HG03025 (cell line): ENCODE measurements around the gene CDC42.
A peak's percentile ranks its signal among the peaks of the same experiment; 100 is the strongest.
"Not testable (repeated sequence)": the region's sequence is repeated elsewhere in the genome, so short reads cannot be mapped to it uniquely, and the experiment has no call there.

Source experiments
- ATAC-seq: cut with Tn5 transposase; IDR thresholded peaks from one replicate; pipeline ENCODE4 v1.9.1; 2021; ENCODE audit warnings: mild to moderate bottlenecking, moderate library complexity; ENCODE audit not compliant: unreplicated experiment, low FRiP score

The CDC42 gene

DNA sequence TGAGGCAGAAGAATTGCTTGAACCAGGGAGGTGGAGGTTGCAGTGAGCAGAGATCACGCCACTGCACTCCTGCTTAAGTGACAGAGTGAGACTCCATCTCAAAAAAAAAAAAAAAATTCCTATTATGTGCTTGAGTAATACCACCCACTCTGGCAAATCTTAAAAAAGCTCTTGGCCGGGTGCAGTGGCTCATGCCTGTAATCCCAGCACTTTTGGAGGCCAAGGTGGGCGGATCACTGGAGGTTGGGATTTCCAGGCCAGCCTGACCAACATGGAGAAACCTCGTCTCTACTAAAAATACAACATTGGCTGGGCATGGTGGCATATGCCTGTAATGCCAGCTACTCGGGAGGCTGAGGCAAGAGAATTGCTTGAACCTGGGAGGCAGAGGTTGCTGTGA lies 17.7 kb upstream of the CDC42 start:
- not testable (repeated sequence) for ATAC-seq

DNA sequence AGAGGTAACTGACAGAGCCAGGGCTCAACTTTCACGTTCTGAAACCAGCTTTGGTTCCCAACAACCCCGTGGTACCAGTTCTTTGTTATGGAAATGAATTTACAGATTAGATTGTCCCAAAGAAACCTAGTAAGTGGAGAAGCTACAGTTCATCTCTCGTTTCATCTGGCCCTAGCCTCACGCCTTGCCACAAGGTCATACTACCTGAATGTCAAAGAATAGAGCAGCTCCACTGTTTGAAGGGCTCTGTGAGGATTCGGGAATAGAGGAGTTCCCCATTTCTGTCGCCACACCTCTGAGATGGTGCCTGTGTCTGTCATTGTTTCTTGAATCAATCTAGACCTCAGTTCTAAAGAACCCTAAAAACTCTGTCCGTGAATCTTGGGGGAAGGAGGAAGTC lies 15.0 kb upstream of the CDC42 start:
- ATAC-seq, result no peak

DNA sequence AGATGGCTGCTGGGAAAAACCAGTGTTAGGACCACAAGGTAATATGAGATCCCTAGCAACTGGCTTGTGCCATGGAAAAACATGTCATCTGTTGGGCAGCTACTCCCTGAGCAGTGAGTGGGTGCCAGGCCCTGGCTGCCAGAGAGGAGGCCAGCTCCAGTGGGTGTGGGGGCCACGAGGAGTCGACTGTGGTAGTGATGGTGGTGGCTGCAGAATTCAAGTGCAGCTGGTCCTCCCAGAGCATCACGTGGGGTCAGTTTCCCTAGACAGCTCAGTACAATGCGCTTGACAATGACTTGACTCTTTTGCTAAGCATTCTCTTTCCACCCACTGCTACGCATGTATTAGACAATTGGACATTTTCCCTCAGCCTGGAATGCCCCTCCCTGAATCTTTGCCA lies 14.5 kb upstream of the CDC42 start:
- no peak for ATAC-seq

DNA sequence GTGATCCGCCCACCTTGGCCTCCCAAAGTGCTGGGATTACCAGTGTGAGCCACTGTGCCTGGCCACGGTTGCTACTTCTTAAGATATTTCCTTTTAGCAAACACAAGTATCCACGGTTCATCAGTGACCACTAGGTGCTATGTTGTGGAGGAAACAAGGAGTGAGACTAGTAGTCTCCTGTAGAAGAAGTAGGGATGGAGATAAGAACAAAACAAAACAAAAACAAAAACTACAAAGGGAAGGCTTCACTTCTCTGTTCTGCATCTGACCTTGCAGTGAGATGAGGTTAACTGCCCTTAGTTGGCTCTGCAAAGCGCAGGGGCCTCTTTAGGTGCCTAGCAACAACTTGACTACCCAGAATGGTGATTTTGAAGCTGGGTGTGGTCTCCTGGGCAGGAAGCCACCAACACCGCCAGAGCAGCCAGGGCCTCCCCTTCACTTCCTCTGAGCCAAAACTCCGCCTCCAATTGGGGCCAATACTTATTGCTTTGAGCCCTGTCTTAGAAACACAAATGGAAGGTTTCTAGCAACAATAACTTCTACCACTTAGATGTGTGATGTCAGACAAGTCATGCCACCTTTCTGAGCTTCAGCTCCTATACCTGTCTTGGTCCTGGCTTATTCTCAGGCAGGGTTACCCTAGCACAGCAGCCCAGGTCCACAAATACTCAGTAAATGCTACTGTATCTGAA lies 12.8 kb upstream of the CDC42 start:
- ATAC-seq, result peak; percentile 81

DNA sequence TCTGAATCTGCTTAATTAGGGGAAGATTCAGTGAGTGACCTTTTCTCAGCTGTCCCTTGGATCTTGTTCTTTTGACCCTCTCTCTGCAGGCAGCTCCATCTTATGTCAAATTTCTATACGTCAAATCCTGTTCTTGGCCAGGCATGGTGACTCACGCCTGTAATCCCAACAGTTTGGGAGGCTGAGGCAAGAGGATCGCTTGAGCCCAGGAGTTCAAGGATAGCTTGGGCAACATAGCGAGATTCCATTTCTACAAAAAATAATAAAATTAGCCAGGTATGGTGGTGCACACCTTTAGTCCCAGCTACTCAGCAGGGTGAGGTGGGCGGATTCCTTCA lies 12.3 kb upstream of the CDC42 start:
- no peak for ATAC-seq

DNA sequence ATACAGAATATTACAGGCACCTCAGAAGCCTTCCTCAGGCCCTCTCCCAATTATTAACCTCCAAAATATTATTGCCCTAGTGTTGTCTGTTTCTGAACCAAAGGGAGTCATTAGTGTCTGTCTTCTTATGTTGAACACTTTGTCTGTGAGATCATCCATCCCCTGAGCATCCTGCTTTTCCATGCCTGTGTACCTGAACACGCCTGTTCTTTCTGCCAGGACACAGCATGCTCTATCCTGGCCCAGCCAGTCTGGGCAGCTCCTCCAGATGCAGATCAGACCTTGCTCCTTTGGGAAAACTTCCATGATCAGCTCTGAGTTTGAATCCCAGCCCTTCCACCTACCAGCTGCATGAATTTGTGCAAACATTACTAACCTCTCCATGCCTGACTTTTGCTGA lies 11.0 kb upstream of the CDC42 start:
- no peak for ATAC-seq

DNA sequence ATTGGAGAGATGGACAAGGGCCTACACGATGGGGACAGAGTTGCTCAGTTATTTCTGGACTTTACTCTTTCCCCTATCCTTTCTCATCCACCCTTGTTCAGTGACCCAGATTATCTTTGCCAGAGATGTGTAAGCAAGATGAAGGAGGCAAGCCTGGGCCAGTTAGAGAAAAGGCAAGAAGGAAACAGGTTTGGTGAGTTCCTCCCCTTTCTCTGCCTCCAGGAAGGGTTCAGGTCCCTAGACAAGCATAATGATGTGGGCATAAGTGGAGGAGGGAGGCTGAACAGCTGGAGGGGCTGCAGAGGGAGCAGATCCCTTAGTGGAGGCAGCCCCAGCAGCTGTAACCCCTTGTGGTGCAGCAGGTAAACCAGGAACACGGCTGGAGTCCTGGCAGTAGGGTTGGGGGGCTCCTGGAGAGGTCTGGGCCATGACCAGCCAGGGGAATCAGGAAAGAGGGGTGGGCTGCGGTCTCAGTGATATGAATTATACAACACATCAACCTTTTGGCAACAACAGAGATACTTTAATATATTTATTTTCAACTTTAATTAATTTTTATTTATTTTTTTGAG lies 9.2 kb upstream of the CDC42 start:
- ATAC-seq, result no peak

DNA sequence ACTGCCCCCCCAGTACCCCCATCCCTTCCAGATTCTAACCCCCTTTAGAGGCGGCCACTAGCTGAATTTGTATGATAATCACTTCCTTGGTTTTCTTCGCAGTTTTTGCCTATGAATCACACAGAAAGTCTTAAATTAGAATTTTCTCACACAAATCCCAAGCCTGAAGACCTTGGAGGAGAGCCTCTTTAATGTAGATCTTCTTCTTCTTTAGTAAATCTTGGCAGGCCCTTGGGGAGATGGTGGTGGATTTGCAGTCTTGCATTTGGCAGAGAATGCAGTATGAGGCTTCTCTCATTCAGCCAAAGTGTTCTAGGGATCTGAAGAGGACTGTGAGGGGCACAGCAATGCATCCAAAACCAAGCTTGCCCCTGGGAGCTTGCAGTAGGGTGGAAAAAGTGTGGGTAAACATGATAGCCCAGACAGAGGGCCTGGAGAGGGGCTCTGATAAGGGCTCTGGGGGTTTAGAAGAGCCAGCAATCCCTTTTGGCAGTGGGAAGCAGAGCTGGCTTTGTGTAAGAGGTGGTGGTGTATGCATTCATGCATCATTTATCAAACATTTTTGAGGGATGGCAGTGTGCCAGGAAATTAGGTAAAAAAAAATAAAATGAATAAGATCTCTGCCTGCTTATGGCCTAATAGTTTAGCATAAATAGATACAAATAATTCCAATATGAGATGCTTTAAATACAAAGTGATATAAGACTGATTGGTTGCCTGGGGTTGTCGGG lies 7.7 kb upstream of the CDC42 start:
- ATAC-seq, result no peak

DNA sequence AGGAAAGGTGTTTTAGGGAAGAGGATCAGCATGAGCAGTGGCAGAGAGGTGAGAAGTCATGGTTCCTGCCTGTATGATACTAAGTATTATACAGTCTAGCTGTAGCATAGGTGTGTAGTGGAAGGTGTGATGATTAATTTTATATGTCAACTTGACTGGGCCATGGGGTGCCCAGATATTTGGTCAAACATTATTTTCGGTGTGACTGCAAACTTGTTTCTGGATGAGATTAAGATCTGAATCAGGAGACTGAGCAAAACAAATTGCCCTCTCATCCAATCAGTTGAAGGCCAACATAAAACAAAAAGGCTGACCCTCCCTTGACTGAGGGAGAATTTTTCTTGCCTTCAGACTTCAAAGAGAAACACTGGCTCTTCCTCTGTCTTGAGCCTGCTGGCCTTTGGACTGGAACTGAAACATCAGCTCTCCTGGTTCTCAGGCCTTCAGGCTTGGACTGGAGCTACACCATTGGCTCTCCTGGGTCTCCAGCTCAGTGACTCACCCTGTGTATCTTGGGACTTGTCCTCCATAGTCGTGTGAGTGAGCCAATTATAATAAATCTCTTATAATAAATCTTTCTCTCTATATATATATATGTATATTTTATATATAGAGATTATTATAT lies 6.8 kb upstream of the CDC42 start:
- no peak for ATAC-seq

DNA sequence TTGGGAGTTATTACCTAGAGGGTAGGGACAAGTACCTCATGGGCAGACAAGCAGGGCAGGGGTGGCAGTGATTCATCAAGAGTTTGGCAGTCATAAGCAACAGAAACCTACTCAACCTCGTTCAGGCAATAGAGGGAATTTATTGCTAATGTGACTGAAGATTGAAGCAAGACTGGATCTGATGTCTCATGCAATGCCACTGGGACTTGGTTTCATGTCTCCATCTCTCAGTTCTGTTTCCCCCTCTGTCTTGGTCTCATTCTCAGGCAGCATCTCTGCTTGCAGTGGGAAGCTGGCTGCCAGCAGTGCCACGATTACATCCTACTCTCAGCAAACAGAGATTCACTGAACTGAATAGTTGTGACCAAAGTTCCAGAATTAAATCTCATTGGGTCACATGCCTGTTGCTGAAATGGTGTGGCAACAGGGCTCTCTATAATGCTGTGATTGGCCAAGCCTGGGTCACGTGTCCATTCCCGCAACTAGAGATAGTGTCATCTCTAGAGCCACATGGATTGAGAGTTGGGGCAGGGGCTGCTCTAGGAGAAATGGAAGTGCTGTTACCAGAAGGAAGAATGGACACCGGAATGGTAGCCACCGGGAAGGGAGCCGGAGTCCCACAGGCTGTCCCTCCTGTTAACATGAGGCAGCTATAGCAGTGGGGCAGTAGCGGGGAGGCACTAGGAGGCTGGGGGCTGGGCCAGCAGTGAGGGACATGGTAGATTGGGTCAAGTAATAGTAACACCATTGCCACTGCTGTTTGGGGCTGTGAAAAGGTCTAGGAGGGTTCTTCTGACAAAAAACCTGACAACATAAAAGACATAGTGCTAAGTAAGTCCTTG lies 3.9 kb upstream of the CDC42 start:
- ATAC-seq, result no peak

DNA sequence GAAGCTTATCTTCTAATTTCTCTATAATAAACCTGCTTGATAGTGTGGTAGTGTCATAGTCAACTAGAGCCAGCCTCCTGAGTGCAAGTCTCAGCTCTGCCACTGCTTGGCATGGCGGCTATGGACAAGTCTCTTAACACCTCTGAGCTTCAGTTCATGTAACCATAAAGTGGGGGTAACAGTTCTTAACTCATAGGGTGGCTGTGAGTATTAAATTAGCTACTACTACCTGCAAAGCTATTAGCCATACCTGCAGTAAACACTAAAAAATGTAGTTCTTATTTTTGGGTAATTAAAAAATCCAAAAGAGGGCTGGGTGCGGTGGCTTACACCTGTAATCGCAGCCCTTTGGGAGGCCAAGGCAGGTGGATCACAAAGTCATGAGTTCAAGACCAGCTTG lies 2.2 kb upstream of the CDC42 start:
- no peak for ATAC-seq

DNA sequence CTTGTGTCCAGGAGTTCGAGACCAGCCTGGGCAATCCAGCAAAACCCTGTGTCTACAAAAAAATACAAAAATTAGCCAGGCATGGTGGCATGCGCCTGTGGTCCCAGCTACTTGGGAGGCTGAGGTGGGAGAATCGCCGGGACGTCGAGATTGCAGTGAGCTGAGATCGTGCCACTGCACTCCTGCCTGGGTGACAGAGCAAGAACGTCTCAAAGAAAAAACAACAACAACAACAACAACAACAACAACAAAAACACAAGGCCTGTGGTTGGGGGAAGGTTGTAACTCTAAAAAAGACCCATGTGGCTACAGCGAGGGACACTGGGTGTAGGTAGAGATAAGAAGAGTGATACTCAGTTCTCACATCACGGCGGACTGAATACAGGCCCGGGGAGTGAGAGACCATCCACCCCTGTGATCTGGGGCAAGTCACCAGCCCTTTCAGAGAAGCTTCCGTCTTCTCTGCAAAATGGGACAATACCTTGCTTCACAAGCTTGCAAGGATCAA lies 848 bp upstream of the CDC42 start:
- ATAC-seq, result no peak

DNA sequence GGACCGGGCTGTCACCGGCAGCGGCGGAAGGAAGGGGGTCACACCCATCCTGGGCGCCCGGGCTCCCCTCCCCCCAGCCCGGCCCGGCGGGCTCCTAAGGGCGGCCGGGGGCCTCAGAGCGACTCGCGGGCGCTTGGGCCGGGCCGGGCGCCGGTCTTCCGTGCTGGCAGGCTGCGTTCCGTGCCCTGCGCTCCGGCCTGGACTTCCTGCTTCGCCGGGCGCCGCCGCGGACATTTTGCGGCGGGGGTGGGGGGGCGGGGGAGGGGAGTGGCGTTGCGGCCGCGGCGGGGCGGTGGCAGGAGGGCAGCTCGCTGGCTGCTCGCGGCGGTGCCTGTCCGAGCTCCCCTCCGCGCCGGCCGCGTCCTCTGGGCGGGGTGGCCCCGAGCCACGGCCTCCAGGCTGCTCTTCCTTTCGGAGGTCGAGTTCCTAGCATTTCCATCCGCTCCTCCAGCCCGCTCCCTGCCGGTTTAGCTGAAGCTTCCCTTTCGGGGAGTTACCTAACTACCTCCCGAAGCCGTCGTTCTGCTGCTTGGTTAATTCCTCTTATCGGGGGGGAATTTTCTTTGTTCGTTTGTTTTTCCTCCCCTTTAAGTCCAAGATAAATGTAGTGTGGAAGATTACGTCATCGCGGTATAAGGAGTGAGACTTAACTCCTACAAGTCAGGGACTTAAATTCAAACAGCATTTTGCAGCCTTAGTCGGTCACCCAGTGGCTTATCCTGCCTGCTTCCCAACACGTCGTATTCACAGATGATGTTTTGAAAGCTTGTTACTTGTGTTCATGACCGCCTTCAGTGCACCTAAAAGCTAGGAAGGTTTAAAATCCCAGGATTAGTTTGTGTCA lies 730 bp downstream of the CDC42 start:
- ATAC-seq, result peak; percentile 29

DNA sequence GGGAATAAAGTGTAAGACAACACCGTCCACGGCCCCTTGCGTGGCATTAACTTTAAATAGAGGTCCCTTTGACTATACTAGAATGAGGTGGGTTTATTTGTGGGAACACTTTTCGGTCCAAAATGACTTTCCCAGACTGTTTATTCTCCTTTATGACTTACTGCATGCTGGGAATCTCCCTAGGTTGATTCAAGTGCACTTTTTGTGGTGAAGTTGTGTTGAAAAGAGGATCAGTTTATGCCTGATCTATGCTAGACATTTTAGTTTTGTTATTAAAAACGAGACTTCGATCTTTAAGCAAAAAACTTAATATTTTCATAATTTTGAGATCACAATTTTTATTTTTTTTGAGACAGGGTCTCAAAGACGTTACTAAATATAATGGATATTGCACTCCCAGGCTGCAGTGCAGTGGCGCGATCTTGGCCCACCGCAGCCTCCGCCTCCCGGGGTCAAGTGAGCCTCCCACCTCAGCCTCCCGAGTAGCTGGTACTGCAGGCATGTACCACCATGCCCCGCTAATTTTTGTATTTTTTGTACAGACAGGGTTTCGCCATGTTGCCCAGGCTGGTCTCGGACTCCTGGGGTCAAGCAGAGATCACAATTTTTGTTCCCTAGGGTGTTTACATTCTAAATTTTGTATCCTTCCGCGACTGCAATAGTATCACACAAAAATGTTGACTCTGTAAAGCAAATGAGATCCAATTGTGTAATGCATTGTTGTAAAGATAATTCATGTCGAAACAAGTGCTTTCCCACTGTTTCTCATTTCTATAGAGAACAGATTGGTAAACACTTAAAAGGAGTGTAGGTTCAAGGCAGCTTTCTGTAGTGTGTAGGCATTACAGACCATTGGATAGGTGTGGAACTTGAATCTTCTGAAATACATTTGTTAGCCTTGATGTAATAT lies 1.6 kb downstream of the CDC42 start:
- ATAC-seq, result no peak

DNA sequence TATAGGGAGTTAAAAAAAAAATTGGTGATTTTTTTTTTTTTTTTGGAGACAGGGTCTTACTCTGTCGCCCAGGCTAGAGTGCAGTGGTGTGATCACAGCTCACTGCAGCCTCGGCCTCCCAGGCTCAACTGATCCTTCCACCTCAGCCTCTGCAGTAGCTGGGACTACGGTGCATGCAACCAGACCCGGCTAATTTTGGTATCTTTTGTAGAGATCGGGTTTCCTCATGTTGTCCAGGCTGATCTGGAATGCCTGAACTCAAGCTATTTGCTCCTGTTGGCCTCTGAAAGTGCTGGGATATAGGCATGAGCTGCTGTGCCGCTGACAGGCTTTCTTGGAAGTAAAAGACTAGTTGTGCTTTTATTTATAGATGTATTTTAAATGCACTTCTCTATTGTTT lies 3.0 kb downstream of the CDC42 start:
- no peak for ATAC-seq

DNA sequence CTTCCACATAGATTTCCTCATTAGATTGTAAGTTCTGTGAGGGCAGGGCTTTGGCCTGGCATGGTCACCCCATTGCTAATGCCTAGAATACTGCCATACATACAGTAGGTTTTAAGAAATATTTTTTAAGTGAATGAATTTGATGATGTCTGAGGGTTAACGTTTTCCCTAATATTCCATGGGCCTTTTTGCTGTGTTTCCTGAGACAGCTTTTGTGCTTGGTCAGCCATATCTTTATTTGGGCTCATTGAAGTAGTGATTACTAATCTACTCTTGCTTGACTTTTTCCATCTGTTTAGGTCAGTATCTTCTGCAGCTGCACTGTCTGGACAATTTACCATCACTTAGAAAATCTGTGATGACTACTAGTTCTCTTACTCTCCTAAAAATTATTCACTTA lies 3.5 kb downstream of the CDC42 start:
- no peak for ATAC-seq

DNA sequence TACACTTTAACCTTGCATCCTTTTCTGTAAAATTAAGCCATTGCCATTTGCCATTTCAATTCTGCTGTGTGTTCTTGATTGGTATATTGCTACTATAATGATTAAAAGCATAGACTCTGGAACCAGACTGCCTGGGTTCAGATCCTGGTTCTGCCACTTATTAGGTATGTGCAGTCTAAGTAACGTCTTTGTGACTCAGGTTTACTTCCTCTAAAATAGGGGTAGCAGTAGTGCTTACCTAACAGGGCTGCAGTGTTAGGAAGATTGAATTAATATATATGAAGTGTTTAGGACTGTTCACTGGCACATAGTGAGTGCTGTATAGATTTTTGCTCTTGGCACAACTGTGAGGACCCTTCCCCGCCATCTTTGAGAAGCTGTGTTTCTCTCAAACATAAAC lies 4.4 kb downstream of the CDC42 start:
- ATAC-seq, result no peak

DNA sequence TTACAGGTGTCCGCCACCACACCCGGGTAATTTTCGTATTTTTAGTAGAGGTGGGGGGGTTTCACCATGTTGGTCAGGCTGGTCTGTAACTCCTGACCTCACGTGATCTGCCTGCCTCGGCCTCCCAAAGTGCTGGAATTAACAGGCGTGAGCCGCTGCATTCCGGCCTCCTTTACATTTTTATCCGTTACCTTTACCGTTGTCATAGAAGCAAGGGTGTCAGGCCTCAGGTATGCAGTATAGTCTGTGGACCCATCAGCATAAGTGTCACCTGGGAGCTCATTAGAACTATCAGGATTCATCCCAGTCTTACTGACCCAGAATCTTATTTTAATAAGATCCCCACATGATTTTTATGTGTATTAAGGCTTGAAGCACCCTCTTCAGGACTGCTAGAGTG lies 5.4 kb downstream of the CDC42 start:
- ATAC-seq, result no peak
